Osteocyte (in vitro differentiated cells): ENCODE data around the gene MTHFS. TPM values are rescaled to one million over a fixed set of nuclear protein-coding genes. Genes with fewer than 3 reads are reported as not detected.

Source experiments
- DNase-seq: peaks from one replicate; pipeline ENCODE4 v3.0.0; 2021; ENCODE audit warnings: mixed read lengths; ENCODE audit not compliant: unreplicated experiment; ENCODE audit errors: extremely low spot score
- H3K27ac Mint-ChIP-seq: one replicate; pipeline ENCODE4 v1.8.0; 2021; ENCODE audit warnings: mild to moderate bottlenecking, mixed read lengths; ENCODE audit not compliant: unreplicated experiment
- H3K27me3 Mint-ChIP-seq: one replicate; pipeline ENCODE4 v1.8.0; 2021; ENCODE audit warnings: mixed read lengths; ENCODE audit not compliant: unreplicated experiment
- H3K36me3 Mint-ChIP-seq: one replicate; pipeline ENCODE4 v1.8.0; 2021; ENCODE audit warnings: mixed read lengths; ENCODE audit not compliant: unreplicated experiment
- H3K4me1 Mint-ChIP-seq: one replicate; pipeline ENCODE4 v1.8.0; 2021; ENCODE audit warnings: mixed read lengths; ENCODE audit not compliant: unreplicated experiment
- H3K4me3 Mint-ChIP-seq: one replicate; pipeline ENCODE4 v1.8.0; 2021; ENCODE audit warnings: mild to moderate bottlenecking, moderate library complexity, mixed read lengths; ENCODE audit not compliant: unreplicated experiment
- H3K9me3 Mint-ChIP-seq: one replicate; pipeline ENCODE4 v1.8.0; 2021; ENCODE audit warnings: mixed read lengths; ENCODE audit not compliant: unreplicated experiment
- total RNA-seq: library from RNA; stranded (reverse); gene quantifications from 2 replicates; pipeline ENCODE4 v1.2.1, GENCODE V29; 2021
- TF ChIP-seq, protein P1 (sequence below): fragments of 200-600 bp; sonication (generic); IDR thresholded peaks from 2 replicates; pipeline ENCODE4 v1.5.0; 2021; ENCODE audit warnings: antibody characterized with exemption, mild to moderate bottlenecking, moderate library complexity

The MTHFS gene
- total RNA-seq, 1 donor from 2014 or later, result 12.0 TPM

DNA sequence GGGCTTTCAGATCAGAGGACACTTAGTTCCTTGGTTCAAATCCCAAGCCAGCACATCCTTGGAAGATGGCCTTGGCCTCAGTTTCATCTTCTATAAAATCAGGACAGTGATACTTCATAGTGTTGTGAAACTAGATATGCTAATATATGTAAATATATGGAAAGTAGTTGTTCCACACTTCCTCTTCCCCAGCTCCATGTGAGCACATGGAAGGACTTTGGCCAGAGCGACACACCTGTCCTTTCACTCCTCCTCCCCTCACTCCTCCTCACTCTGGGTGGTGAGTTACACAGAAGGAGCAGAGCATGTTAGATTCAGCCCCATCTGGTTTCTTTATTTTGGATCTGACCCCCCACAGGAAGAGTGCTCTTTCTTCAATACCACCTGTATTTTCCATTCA lies 65.2 kb downstream of the MTHFS start:
- Mint-ChIP-seq H3K9me3 (peaks cover 9% of the 10 kb centered on the region), H3K4me3 (no peak overlapping the region), H3K27ac (no peak overlapping the region), H3K27me3 (no peaks in the 10 kb centered on the region), H3K4me1 (no peaks in the 10 kb centered on the region), H3K36me3 (peaks cover 2% of the 10 kb centered on the region)
- TF ChIP-seq, protein P1, sequence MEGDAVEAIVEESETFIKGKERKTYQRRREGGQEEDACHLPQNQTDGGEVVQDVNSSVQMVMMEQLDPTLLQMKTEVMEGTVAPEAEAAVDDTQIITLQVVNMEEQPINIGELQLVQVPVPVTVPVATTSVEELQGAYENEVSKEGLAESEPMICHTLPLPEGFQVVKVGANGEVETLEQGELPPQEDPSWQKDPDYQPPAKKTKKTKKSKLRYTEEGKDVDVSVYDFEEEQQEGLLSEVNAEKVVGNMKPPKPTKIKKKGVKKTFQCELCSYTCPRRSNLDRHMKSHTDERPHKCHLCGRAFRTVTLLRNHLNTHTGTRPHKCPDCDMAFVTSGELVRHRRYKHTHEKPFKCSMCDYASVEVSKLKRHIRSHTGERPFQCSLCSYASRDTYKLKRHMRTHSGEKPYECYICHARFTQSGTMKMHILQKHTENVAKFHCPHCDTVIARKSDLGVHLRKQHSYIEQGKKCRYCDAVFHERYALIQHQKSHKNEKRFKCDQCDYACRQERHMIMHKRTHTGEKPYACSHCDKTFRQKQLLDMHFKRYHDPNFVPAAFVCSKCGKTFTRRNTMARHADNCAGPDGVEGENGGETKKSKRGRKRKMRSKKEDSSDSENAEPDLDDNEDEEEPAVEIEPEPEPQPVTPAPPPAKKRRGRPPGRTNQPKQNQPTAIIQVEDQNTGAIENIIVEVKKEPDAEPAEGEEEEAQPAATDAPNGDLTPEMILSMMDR, result no peak
- no peak for DNase-seq

- DNase-seq, result no peak
- H3K27me3 Mint-ChIP-seq, result no peaks in the 10 kb centered on the region
- H3K36me3 Mint-ChIP-seq, result peaks cover 2% of the 10 kb centered on the region
- no peak overlapping the region for H3K27ac Mint-ChIP-seq
- H3K9me3 Mint-ChIP-seq, result peaks cover 9% of the 10 kb centered on the region
- no peaks in the 10 kb centered on the region for H3K4me1 Mint-ChIP-seq
- no peak overlapping the region for H3K4me3 Mint-ChIP-seq
- TF ChIP-seq, protein P1, result no peak
These were observed 66.9 kb downstream of the MTHFS start for GRCh38 chr15:79829950-79830349.

DNA sequence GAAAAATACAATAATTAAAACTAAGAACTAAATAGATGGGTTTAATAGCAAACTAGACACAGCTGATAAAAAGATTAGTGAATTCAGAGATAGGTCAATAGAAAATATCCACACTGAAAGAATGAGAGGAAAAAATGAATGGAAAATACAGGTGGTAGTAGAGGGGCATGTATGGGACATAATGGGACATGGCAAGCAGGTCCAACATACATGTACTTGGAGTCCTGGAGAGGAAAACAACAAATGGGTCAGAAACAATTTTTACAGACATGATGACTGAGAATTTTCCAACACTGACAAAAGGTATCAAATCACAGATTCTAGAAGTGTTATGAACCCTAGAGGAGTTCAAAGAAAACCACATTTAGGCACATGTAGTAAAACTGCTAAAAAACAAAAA lies 68.4 kb downstream of the MTHFS start:
- Mint-ChIP-seq H3K27ac (no peak overlapping the region), H3K36me3 (no peaks in the 10 kb centered on the region), H3K4me3 (no peak overlapping the region), H3K27me3 (no peaks in the 10 kb centered on the region), H3K4me1 (no peaks in the 10 kb centered on the region), H3K9me3 (peaks cover 9% of the 10 kb centered on the region)
- DNase-seq, result no peak
- TF ChIP-seq, protein P1, result no peak

DNA sequence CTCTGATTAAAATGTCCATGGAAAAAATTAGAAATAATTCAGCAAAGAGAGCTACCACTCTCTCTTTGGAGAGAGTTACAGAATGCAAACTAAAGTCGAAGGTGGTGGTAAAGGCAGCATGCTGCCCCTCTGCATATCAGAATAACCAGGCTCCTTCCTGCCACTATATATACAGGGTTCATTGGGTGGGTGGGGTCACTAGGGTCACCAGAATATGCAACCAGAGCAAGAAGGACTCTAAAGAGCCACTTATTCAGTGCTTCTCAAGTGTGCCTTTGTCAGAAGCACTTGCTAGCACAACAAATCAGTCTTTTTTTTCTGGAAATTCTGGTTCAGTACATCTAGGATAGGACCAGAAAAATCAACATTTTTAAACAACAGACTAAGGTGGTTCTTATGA lies 70.0 kb downstream of the MTHFS start:
- Mint-ChIP-seq H3K9me3 (peaks cover 9% of the 10 kb centered on the region), H3K4me1 (no peaks in the 10 kb centered on the region)

GRCh38 chr15:79824136-79824701 lies 72.6 kb downstream of the MTHFS start:
- Mint-ChIP-seq H3K4me1 (no peaks in the 10 kb centered on the region), H3K27me3 (no peaks in the 10 kb centered on the region), H3K27ac (no peak overlapping the region), H3K4me3 (no peak overlapping the region), H3K9me3 (peaks cover 19% of the 10 kb centered on the region), H3K36me3 (no peaks in the 10 kb centered on the region)
- TF ChIP-seq, protein P1, result no peak
- no peak for DNase-seq

More for the DNA sequence above, 70.0 kb downstream of the MTHFS start:
- no peaks in the 10 kb centered on the region for H3K36me3 Mint-ChIP-seq
- DNase-seq, result no peak
- no peak overlapping the region for H3K27ac Mint-ChIP-seq
- no peaks in the 10 kb centered on the region for H3K27me3 Mint-ChIP-seq
- H3K4me3 Mint-ChIP-seq, result no peak overlapping the region
- TF ChIP-seq, protein P1, result no peak
